Stomach (tissue), 9 donors: ENCODE results near the gene EVL. TPM values are rescaled to one million over a fixed set of nuclear protein-coding genes. Genes with fewer than 3 reads are reported as not detected.

ENCODE experiments used
- DNase-seq, 2 donors: peaks; one replicate each; pipeline versions ENCODE4 v3.0.0 to v3.0.0-alpha.2; 2013 to 2019
- H3K27ac ChIP-seq, 5 donors: fragments of 200-600 bp in 4 of 5; sonication (generic) in 4 of 5; one replicate each; pipeline ENCODE4 v1.5.1; 2013 to 2019; ENCODE audit warnings: mild to moderate bottlenecking in 1 of 5, moderate library complexity in 1 of 5
- H3K27me3 ChIP-seq, 3 donors: fragments of 200-600 bp; sonication (generic); one replicate each; pipeline ENCODE4 v1.5.1; 2017 to 2019; ENCODE audit warnings: mixed run types in 1 of 3
- H3K36me3 ChIP-seq, 4 donors: fragments of 200-600 bp; sonication (generic); 1 replicate in 3 of 4; 2 replicates in 1 of 4; pipeline ENCODE4 v1.5.1; 2016 to 2019
- H3K4me1 ChIP-seq, 4 donors: fragments of 200-600 bp; sonication (generic); one replicate each; pipeline ENCODE4 v1.5.1; 2016 to 2019
- H3K4me3 ChIP-seq, 4 donors: fragments of 200-600 bp; sonication (generic) in 3 of 4; one replicate each; pipeline ENCODE4 v1.5.1; 2016 to 2019; ENCODE audit warnings: mild to moderate bottlenecking in 1 of 4
- H3K9me3 ChIP-seq, 4 donors: fragments of 200-600 bp; sonication (generic); one replicate each; pipeline ENCODE4 v1.5.1; 2016 to 2019
- CTCF ChIP-seq, 7 experiments: fragments of 450-650 bp in 4 of 7; fragments of 200-600 bp in 3 of 7; sonication (generic) in 3 of 7; IDR thresholded peaks; one replicate each; pipeline ENCODE4 v1.5.1; 2016 to 2019; ENCODE audit warnings: antibody characterized with exemption in 7 of 7, control low read depth in 2 of 7, mild to moderate bottlenecking in 1 of 7
- EP300 ChIP-seq: sonication (generic); formaldehyde crosslinking; IDR thresholded peaks from one replicate; pipeline ENCODE4 v1.6.1; 2017; ENCODE audit warnings: antibody characterized with exemption
- POLR2A ChIP-seq, 4 donors: fragments of 450-650 bp; IDR thresholded peaks; one replicate each; pipeline ENCODE4 v1.6.1; 2016; ENCODE audit warnings: antibody characterized with exemption in 4 of 4, control low read depth in 2 of 4, mild to moderate bottlenecking in 1 of 4, moderate library complexity in 1 of 4
- POLR2AphosphoS5 ChIP-seq, 3 donors: sonication (generic); formaldehyde crosslinking; IDR thresholded peaks; one replicate each; pipeline ENCODE4 v1.6.1; 2016; ENCODE audit warnings: antibody characterized with exemption in 3 of 3
- WGBS, 5 donors: extraction: QIAGEN DNeasy Blood & Tissue Kit in 3 of 5; methylation state at CpG; one replicate each; pipeline versions ENCODE4 v1.1.5 to v1.1.7; 2013 to 2018; 5-methylcytosine and 5-hydroxymethylcytosine counted together
- intact Hi-C: fragments of 100-400 bp; cut with DNase I; formaldehyde crosslinking; loops from one replicate; pipeline ENCODE4 v1.15.1; 2023; ENCODE audit warnings: low total_unique reads
- polyA plus RNA-seq, 3 donors: library from polyadenylated mRNA; stranded (reverse); fragments of 200-250 nt; gene quantifications; one replicate each; pipeline ENCODE4 v1.2.3, GENCODE V29; 2013
- total RNA-seq, 5 donors: library from RNA; depleted of rRNA; stranded (reverse); fragments of >200 nt; gene quantifications; one replicate each; pipeline versions ENCODE4 v1.1.0 to v1.2.3, GENCODE V29; 2014 to 2016
- donor health status: healthy with polysubstance abuse.
- donor health status: Bipolar disorder and iron deficiency.
- donor health status: healthy.

The EVL gene
- total and polyA plus RNA-seq, 8 donors = 23.3 to 111 (median 39.7) TPM

GRCh38 chr14:100115726-100116125 lies 50.5 kb downstream of the EVL start:
- DNase-seq = no peak
- H3K36me3 ChIP-seq = peaks cover 0 to 26% (median 9%) of the 10 kb centered on the region in 4 donors

GRCh38 chr14:100116134-100116533 lies 50.9 kb downstream of the EVL start:
- intact Hi-C loops = no loop called here
- no peak for DNase-seq
- peaks cover 0 to 8% (median 4%) of the 10 kb centered on the region in 4 donors for H3K4me1 ChIP-seq
- no peak overlapping the region for H3K27ac ChIP-seq
- no peaks in the 10 kb centered on the region for H3K9me3 ChIP-seq
- 69 to 80% (median 77%) methylated on average over 3 of the region's 3 CpGs for WGBS, 5 donors
- H3K4me3 ChIP-seq = no peak overlapping the region
- H3K27me3 ChIP-seq = no peaks in the 10 kb centered on the region
- no peak for TF ChIP-seq POLR2AphosphoS5 (IDR thresholded peaks at IDR 0.05)
- TF ChIP-seq CTCF (IDR thresholded peaks at IDR 0.05) = no peak
- TF ChIP-seq POLR2A (IDR thresholded peaks at IDR 0.05) = no peak
- TF ChIP-seq EP300 = no peak
- H3K36me3 ChIP-seq = peaks cover 0 to 25% (median 9%) of the 10 kb centered on the region in 4 donors

More at GRCh38 chr14:100115726-100116125, 50.5 kb downstream of the EVL start:
- Histone ChIP-seq H3K4me1 (peaks cover 0 to 8% (median 4%) of the 10 kb centered on the region in 4 donors), H3K27me3 (no peaks in the 10 kb centered on the region), H3K4me3 (no peak overlapping the region), H3K9me3 (no peaks in the 10 kb centered on the region), H3K27ac (no peak overlapping the region)
- WGBS, 5 donors = 91 to 97% (median 94%) methylated on average over 7 to 8 of the region's 8 CpGs
- TF ChIP-seq POLR2A (IDR thresholded peaks at IDR 0.05) = no peak
- TF ChIP-seq POLR2AphosphoS5 (IDR thresholded peaks at IDR 0.05) = no peak
- TF ChIP-seq EP300 = no peak
- TF ChIP-seq CTCF (IDR thresholded peaks at IDR 0.05) = no peak
- intact Hi-C loops = no loop called here

- WGBS, 5 donors = 92 to 94% (median 94%) methylated on average over 6 to 10 of the region's 10 CpGs
- intact Hi-C loops = no loop called here
- Histone ChIP-seq H3K4me1 (peaks cover 0 to 4% (median 2%) of the 10 kb centered on the region in 4 donors), H3K4me3 (no peak overlapping the region), H3K36me3 (peaks cover 0 to 25% (median 9%) of the 10 kb centered on the region in 4 donors), H3K27ac (no peak overlapping the region), H3K9me3 (no peaks in the 10 kb centered on the region), H3K27me3 (no peaks in the 10 kb centered on the region)
- TF ChIP-seq POLR2A (IDR thresholded peaks at IDR 0.05) (no peak), EP300 (no peak), POLR2AphosphoS5 (IDR thresholded peaks at IDR 0.05) (no peak), CTCF (IDR thresholded peaks at IDR 0.05) (no peak)
- no peak for DNase-seq
These were observed 51.8 kb downstream of the EVL start for GRCh38 chr14:100117026-100117425.

GRCh38 chr14:100117633-100118395 lies 52.6 kb downstream of the EVL start:
- 82 to 94% (median 87%) methylated on average over 14 of the region's 14 CpGs for WGBS, 5 donors
- intact Hi-C loops = no loop called here
- no peak for TF ChIP-seq CTCF (IDR thresholded peaks at IDR 0.05)
- TF ChIP-seq POLR2AphosphoS5 (IDR thresholded peaks at IDR 0.05) = no peak
- no peak for TF ChIP-seq EP300
- TF ChIP-seq POLR2A (IDR thresholded peaks at IDR 0.05) = no peak
- no peaks in the 10 kb centered on the region for H3K9me3 ChIP-seq
- H3K36me3 ChIP-seq = peaks cover 0 to 21% (median 9%) of the 10 kb centered on the region in 4 donors
- no peaks in the 10 kb centered on the region for H3K4me1 ChIP-seq
- no peak overlapping the region for H3K27ac ChIP-seq
- H3K4me3 ChIP-seq = no peak overlapping the region
- peak in 1 of 2 donors; percentile 32 for DNase-seq
- H3K27me3 ChIP-seq = no peaks in the 10 kb centered on the region
